ENCODE results near the gene MAP4.

DNA sequence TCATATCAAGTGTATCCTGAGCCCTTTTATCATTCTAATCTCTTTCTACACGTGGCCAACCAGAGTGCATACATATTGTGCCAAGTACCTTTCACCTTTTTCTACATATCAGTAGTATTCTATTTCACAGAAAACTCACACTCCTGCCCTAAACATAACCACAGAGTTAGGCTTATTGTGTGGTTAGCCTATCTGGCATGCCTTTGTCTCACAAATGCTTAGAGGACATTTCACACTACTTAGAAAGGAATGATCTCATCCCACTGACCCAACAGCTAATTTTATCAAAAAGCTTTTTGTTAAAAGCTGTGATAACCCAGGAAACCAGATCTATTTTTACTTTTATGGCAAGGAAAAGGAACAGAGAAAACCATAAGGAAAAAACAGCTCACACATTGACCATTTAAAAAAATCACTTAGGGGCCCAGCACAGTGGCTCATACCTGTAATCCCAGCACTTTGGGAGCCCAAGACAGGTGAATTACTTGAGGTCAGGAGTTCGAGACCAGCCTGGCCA, 17.8 kb upstream of the MAP4 start:
- TF ChIP-seq, protein P1, sequence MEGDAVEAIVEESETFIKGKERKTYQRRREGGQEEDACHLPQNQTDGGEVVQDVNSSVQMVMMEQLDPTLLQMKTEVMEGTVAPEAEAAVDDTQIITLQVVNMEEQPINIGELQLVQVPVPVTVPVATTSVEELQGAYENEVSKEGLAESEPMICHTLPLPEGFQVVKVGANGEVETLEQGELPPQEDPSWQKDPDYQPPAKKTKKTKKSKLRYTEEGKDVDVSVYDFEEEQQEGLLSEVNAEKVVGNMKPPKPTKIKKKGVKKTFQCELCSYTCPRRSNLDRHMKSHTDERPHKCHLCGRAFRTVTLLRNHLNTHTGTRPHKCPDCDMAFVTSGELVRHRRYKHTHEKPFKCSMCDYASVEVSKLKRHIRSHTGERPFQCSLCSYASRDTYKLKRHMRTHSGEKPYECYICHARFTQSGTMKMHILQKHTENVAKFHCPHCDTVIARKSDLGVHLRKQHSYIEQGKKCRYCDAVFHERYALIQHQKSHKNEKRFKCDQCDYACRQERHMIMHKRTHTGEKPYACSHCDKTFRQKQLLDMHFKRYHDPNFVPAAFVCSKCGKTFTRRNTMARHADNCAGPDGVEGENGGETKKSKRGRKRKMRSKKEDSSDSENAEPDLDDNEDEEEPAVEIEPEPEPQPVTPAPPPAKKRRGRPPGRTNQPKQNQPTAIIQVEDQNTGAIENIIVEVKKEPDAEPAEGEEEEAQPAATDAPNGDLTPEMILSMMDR (IDR thresholded peaks at IDR 0.05 in 4 of 5, conservative IDR thresholded peaks at IDR 0.05 in 1 of 5), result no peak
- no peak for TF ChIP-seq POLR2A (IDR thresholded peaks at IDR 0.05)
